Dedifferentiated amniotic fluid mesenchymal stem cell (primary cell): Measurements from ENCODE around the gene CLDND2.

Source experiments
- DNase-seq: peaks from one replicate; pipeline ENCODE4 v3.0.0-alpha.2; 2016; ENCODE audit errors: extremely low spot score

CLDND2 gene

GRCh38 chr19:51331193-51331592, 37.6 kb downstream of the CLDND2 start:
- no peak for DNase-seq

GRCh38 chr19:51330366-51330765, 38.4 kb downstream of the CLDND2 start:
- no peak for DNase-seq

- no peak for DNase-seq
Measured at GRCh38 chr19:51329411-51329810, 39.4 kb downstream of the CLDND2 start.

- DNase-seq: no peak
Measured at GRCh38 chr19:51327066-51328001, 41.5 kb downstream of the CLDND2 start.

GRCh38 chr19:51326216-51327065, 42.4 kb downstream of the CLDND2 start:
- DNase-seq: no peak

GRCh38 chr19:51325161-51325976, 43.4 kb downstream of the CLDND2 start:
- no peak for DNase-seq

- DNase-seq: no peak
Measured at GRCh38 chr19:51324167-51324481, 44.7 kb downstream of the CLDND2 start.

GRCh38 chr19:51323481-51324166, 45.2 kb downstream of the CLDND2 start:
- no peak for DNase-seq

- DNase-seq: no peak
Measured at GRCh38 chr19:51321799-51322198, 47.0 kb downstream of the CLDND2 start.

- no peak for DNase-seq
Measured at GRCh38 chr19:51320280-51320657, 48.5 kb downstream of the CLDND2 start.

GRCh38 chr19:51319649-51320279, 49.0 kb downstream of the CLDND2 start:
- no peak for DNase-seq

- DNase-seq: no peak
Measured at GRCh38 chr19:51318687-51319648, 49.8 kb downstream of the CLDND2 start.

- no peak for DNase-seq
Measured at GRCh38 chr19:51317968-51318367, 50.8 kb downstream of the CLDND2 start.

- no peak for DNase-seq
Measured at GRCh38 chr19:51317376-51317775, 51.4 kb downstream of the CLDND2 start.
